ENCODE measurements around the gene PHIP.

Gene PHIP

GRCh38 chr6:79079561-79080041, 1.5 kb upstream of the PHIP start:
- no peak for DNase-seq (ENCODE audit: insufficient read length, low spot score)
- TF ChIP-seq POLR2A (IDR thresholded peaks at IDR 0.05; ENCODE audit: low read depth, low read length): no peak
- FAIRE-seq: peak; percentile 11

- no peak for TF ChIP-seq POLR2A (IDR thresholded peaks at IDR 0.05; ENCODE audit: low read depth, low read length)
- DNase-seq (ENCODE audit: insufficient read length, low spot score) (peak; percentile 26), FAIRE-seq (no peak)
These were observed 359 bp downstream of the PHIP start for GRCh38 chr6:79077715-79078074.

- DNase-seq (ENCODE audit: insufficient read length, low spot score): peak; percentile 92
- no peak for TF ChIP-seq POLR2A (IDR thresholded peaks at IDR 0.05; ENCODE audit: low read depth, low read length)
- FAIRE-seq: peak; percentile 85
These were observed 1.0 kb downstream of the PHIP start for GRCh38 chr6:79076782-79077641.

- no peak for FAIRE-seq
- no peak for DNase-seq (ENCODE audit: insufficient read length, low spot score)
- TF ChIP-seq POLR2A (IDR thresholded peaks at IDR 0.05; ENCODE audit: low read depth, low read length): no peak
These were observed 1.9 kb downstream of the PHIP start for GRCh38 chr6:79076160-79076559.

GRCh38 chr6:79073888-79074287, 4.2 kb downstream of the PHIP start:
- DNase-seq (ENCODE audit: insufficient read length, low spot score) (no peak), FAIRE-seq (no peak)
- no peak for TF ChIP-seq POLR2A (IDR thresholded peaks at IDR 0.05; ENCODE audit: low read depth, low read length)

DNA sequence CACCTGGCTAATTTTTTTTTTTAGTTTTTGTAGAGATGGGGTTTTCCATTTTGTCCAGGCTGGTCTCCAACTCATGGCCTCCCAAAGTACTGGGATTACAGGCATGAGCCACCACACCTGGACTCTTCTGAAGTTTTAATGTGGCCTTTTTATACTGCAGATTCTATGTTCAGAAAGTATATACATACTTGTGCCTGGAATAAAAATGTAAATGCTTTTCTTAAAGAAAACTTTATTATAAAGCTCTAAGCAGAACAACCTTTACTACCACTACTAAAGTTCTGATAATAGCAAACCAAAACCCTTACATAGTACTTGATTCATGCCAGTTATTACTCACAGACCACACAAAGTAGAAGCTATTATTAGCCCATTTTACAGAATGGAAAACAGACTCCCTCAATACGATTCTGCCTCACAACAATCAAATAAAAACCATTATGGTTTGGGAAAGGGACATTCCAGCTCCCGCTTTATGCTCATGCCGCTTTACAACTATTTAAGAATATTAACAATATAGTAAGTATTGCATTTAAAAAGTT, 5.3 kb downstream of the PHIP start:
- no peak for TF ChIP-seq POLR2A (IDR thresholded peaks at IDR 0.05; ENCODE audit: low read depth, low read length)
- FAIRE-seq (no peak), DNase-seq (ENCODE audit: insufficient read length, low spot score) (no peak)

GRCh38 chr6:79071547-79071946, 6.5 kb downstream of the PHIP start:
- FAIRE-seq (no peak), DNase-seq (ENCODE audit: insufficient read length, low spot score) (no peak)
- TF ChIP-seq POLR2A (IDR thresholded peaks at IDR 0.05; ENCODE audit: low read depth, low read length): no peak

GRCh38 chr6:79070206-79070825, 7.7 kb downstream of the PHIP start:
- FAIRE-seq (peak; percentile 74), DNase-seq (ENCODE audit: insufficient read length, low spot score) (no peak)
- no peak for TF ChIP-seq POLR2A (IDR thresholded peaks at IDR 0.05; ENCODE audit: low read depth, low read length)

DNA sequence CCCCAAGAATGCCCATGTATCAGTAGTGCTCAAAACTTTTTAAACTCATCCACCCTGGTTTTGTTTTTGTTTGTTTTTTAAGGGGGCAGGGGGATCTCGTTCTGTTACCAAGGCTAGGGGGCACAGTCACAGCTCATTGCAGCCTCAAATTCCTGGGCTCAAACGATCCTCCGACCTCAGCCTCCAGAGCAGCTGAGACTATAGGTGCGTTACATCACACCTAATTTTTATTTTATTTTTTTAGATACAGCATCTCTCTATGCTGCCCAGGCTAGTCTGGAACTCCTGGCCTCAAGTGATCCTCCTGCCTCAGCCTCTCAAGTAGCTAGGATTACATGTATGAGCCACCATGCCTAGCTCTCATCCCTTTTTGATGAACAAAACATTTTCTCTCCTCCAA, 11.2 kb downstream of the PHIP start:
- no peak for TF ChIP-seq POLR2A (IDR thresholded peaks at IDR 0.05; ENCODE audit: low read depth, low read length)
- no peak for FAIRE-seq

DNA sequence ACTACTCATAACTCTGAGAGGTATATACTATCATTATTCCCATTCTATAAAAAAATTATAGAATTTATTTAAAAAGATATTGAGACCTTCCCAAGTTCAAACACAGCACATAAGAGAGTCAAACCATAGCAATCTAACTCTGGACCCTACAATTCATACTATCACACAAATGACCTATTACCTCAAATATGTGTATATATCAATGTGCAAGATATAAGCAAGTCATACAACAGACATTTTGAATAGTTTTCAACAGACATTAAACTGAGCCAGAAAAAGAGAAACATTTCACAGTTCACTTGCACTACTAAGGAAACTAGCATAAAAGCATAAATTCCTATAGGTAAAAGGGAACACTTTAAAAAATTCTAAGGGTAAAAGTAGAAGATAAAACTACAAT, 11.7 kb downstream of the PHIP start:
- DNase-seq (ENCODE audit: insufficient read length, low spot score) (no peak), FAIRE-seq (no peak)
- no peak for TF ChIP-seq POLR2A (IDR thresholded peaks at IDR 0.05; ENCODE audit: low read depth, low read length)

More for the DNA sequence above, 11.2 kb downstream of the PHIP start:
- DNase-seq (ENCODE audit: insufficient read length, low spot score): no peak

GRCh38 chr6:79065232-79065631, 12.8 kb downstream of the PHIP start:
- no peak for TF ChIP-seq POLR2A (IDR thresholded peaks at IDR 0.05; ENCODE audit: low read depth, low read length)
- FAIRE-seq: peak; percentile 27
- no peak for DNase-seq (ENCODE audit: insufficient read length, low spot score)

DNA sequence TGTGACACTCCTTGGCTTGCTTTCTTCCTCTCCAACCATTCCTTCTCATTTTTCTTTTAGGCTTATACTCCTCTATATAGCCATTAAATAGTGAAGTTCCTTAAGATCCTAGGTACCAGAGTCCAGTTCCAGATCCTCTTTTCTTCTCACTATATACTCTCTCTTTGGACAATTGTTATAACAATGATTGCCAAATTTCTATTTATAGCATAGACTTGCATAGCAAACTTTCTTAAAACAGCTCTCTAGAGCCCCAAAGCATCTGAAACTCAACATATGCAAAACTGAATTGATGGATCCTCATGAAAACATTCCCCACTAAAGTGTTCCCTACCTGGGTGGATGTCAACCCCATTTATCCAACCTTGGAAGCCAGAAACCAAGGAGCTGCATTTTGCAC, 13.4 kb downstream of the PHIP start:
- TF ChIP-seq POLR2A (IDR thresholded peaks at IDR 0.05; ENCODE audit: low read depth, low read length): no peak
- FAIRE-seq: no peak
- DNase-seq (ENCODE audit: insufficient read length, low spot score): no peak

- TF ChIP-seq POLR2A (IDR thresholded peaks at IDR 0.05; ENCODE audit: low read depth, low read length): no peak
- no peak for DNase-seq (ENCODE audit: insufficient read length, low spot score)
- no peak for FAIRE-seq
These were observed 15.3 kb downstream of the PHIP start for GRCh38 chr6:79062708-79063107.

DNA sequence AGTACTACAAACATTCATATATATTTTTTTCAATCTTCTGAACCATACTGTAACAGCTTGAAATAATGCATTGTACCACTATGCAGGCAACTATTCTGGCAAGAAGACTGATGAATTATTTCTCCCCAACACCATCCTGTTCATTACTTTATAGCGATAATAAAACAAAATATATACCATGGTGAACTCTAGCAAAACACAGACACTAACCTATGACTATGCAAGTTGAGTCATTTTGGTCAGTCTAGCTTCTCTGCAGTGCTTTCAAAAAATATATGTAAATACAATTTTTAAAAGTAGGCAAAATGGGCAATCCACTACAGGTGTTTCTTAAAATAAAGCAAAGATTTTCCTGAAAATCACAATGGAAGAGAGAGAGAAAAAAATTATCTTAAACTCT, 20.3 kb downstream of the PHIP start:
- FAIRE-seq: no peak
- no peak for TF ChIP-seq POLR2A (IDR thresholded peaks at IDR 0.05; ENCODE audit: low read depth, low read length)
- no peak for DNase-seq (ENCODE audit: insufficient read length, low spot score)

DNA sequence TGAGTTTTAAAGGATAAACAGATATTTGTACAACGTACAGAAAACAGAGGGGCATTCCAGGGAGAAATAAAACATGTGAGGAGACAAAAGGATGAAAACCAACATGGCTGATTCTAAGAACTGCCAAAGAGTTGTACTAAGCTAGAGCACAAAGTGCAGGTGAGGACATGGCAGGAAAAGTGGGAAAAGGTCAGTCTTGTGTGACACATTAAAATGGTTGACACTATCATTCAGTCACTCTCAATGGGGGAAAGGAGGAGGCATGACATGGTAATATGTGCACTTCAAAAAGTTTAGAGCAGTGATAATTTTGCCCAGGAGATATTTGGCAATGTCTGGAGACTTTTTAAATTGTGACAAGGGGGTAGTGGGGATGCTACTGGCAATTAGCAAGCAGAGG, 21.8 kb downstream of the PHIP start:
- FAIRE-seq (no peak), DNase-seq (ENCODE audit: insufficient read length, low spot score) (no peak)
- no peak for TF ChIP-seq POLR2A (IDR thresholded peaks at IDR 0.05; ENCODE audit: low read depth, low read length)
